ENCODE data around the gene RHCG.

RHCG gene

DNA sequence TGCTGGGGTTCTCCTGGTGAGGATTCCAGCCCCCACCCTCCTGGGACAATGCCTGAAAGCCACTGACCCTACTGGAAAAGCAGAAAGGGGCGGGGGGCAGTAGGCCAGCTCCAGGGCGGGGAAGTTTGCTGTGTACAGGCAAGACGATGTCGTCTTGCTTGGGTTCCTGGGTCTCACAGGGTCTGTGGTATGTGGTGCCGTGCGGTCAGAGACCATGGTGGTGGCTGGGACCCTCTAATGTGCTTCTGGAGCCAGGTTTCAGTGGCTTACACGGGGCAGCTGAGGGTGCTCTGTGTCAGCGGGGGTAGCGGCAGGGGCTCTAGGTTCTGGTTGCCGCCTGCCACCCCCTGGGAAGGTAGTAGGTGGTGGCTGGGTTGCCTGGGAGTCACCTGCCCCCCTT lies 54.2 kb downstream of the RHCG start:
- no peak for DNase-seq
- in situ Hi-C loops (cut with HindIII; ENCODE audit: low pct_ligation_motif_present, low sequenced_read_pairs): no loop called here
- Histone ChIP-seq H3K27me3 (replicated peaks) (peaks cover 18% of the 10 kb centered on the region), H3K4me3 (ENCODE audit: low read depth, low read length) (no peak overlapping the region), H3K27ac (no peak overlapping the region), H3K36me3 (replicated peaks) (no peaks in the 10 kb centered on the region)
- no peak for TF ChIP-seq CTCF (IDR thresholded peaks at IDR 0.05; ENCODE audit: low read depth, low read length, missing control alignments)

DNA sequence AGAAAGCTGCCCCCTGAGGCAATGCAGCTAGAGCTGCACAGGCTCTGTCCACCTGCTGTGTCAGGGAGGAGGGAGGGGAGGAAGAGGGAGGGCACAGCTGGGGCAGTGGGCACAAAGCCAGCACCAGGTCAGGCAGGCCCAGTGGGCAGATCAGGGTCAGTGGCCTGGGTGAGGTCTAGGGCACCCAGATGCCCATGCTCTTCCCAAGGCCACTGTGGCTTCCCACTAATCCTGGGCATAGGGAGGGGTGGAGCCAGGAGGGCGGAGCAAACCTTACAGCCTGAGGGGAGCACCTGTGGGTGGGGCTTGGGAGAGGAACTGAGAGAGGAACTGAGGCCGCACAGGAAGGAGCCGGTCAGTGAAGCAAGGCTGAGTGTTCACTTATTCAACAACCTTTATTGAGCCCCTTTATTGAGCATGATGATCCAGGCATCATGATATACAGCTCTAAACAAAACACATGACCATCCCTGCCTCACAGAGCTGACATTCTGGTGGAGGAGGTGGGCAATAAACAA lies 55.0 kb downstream of the RHCG start:
- no peak overlapping the region for H3K4me3 ChIP-seq (ENCODE audit: low read depth, low read length)
- no peaks in the 10 kb centered on the region for H3K36me3 ChIP-seq (replicated peaks)
- H3K27me3 ChIP-seq (replicated peaks): peaks cover 25% of the 10 kb centered on the region
- TF ChIP-seq CTCF (IDR thresholded peaks at IDR 0.05; ENCODE audit: low read depth, low read length, missing control alignments): no peak
- in situ Hi-C loops (cut with HindIII; ENCODE audit: low pct_ligation_motif_present, low sequenced_read_pairs): no loop called here
- no peak for DNase-seq
- no peak overlapping the region for H3K27ac ChIP-seq

DNA sequence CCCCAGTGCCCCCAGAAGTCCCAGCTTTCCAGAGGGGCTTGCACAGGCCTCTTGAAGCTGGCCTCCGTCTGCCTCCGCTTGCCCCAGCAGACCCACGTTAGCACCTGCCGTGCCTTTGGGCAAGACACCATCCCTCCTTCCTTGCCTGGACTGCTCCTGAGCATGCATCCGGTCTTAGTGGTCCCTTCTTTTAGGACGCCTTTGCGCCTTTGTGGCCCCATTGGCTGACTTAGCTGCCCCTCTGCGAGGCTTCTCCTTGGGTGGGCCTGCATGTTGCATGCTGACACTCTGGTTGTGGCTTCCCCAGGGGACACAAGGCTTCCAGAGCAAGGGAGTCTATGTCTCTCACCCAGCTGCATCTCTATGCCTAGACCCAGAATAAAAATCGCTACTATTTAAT lies 56.6 kb downstream of the RHCG start:
- Histone ChIP-seq H3K36me3 (replicated peaks) (no peaks in the 10 kb centered on the region), H3K4me3 (ENCODE audit: low read depth, low read length) (no peak overlapping the region), H3K27me3 (replicated peaks) (peaks cover 35% of the 10 kb centered on the region), H3K27ac (no peak overlapping the region)
- DNase-seq: no peak
- in situ Hi-C loops (cut with HindIII; ENCODE audit: low pct_ligation_motif_present, low sequenced_read_pairs): no loop called here
- TF ChIP-seq CTCF (IDR thresholded peaks at IDR 0.05; ENCODE audit: low read depth, low read length, missing control alignments): no peak

DNA sequence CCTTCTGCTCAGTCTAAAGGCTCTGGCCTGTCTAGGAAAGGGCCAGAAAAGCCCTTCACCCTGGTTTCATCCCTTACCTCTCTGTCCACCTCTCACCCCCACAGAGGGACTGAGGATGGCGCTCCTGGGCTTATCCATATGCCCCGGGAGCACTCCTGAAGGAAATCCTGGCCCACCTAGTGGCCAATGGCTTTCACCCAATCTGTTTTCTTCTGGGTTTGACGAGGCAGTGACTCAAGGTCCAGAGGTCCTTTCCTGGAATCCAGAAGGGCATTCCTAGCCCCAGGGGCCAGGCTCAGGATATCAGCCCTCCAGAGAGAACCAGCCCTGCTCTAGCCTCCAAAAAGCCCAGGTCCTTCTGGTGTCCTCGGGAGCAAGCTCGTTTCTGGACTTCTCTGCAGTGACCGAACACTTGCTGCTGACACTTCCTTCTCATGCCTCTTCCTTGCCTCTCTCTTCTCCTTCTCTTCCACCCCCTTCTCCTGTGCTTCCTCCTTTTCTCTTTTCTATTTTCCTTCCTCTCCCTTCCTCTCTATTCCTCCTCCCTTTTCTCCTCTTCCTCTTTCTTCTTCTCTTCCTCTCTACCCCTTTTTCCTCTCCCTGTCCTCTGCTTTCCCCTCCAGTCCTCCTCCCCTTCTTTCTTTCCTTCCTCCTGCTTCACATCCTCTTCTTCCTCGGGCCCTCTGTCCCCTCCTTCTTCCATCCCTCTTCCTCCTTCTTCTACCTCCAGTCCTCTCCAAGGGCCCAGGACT lies 59.6 kb downstream of the RHCG start:
- Histone ChIP-seq H3K36me3 (replicated peaks) (no peaks in the 10 kb centered on the region), H3K27me3 (replicated peaks) (peaks cover 38% of the 10 kb centered on the region), H3K27ac (no peak overlapping the region), H3K4me3 (ENCODE audit: low read depth, low read length) (no peak overlapping the region)
- in situ Hi-C loops (cut with HindIII; ENCODE audit: low pct_ligation_motif_present, low sequenced_read_pairs): no loop called here
- peak; percentile 3 for TF ChIP-seq CTCF (IDR thresholded peaks at IDR 0.05; ENCODE audit: low read depth, low read length, missing control alignments)
- no peak for DNase-seq

GRCh38 chr15:89435362-89435761 lies 61.0 kb downstream of the RHCG start:
- DNase-seq: no peak
- no peak for TF ChIP-seq CTCF (IDR thresholded peaks at IDR 0.05; ENCODE audit: low read depth, low read length, missing control alignments)
- no peak overlapping the region for H3K4me3 ChIP-seq (ENCODE audit: low read depth, low read length)
- in situ Hi-C loops (cut with HindIII; ENCODE audit: low pct_ligation_motif_present, low sequenced_read_pairs): no loop called here
- H3K36me3 ChIP-seq (replicated peaks): no peaks in the 10 kb centered on the region
- peaks cover 38% of the 10 kb centered on the region for H3K27me3 ChIP-seq (replicated peaks)
- no peak overlapping the region for H3K27ac ChIP-seq

DNA sequence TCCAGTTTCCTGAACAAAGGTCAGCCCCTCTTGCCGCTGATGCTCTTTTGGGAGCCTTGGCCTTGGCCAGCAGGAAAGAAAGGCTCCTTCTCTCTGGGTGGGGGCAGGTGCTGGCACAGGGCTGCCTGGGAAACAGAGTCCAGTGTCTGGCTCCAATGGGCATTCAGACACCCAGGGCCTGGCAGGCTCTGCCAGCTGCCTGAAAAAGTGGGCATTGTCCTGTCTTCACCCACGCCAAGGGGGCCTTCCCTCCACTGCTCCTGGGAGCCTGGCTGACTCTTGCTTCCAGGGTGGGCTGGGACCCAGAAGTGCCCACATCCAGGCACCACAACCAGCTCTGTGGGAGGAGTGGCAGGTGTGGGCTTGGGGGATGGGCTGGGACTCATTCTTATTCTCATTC lies 62.7 kb downstream of the RHCG start:
- no peak overlapping the region for H3K27ac ChIP-seq
- DNase-seq: no peak
- H3K27me3 ChIP-seq (replicated peaks): peaks cover 35% of the 10 kb centered on the region
- H3K36me3 ChIP-seq (replicated peaks): no peaks in the 10 kb centered on the region
- in situ Hi-C loops (cut with HindIII; ENCODE audit: low pct_ligation_motif_present, low sequenced_read_pairs): no loop called here
- no peak overlapping the region for H3K4me3 ChIP-seq (ENCODE audit: low read depth, low read length)
- no peak for TF ChIP-seq CTCF (IDR thresholded peaks at IDR 0.05; ENCODE audit: low read depth, low read length, missing control alignments)
